Activated T-helper 17 cell treated with anti-CD3 and anti-CD28 coated beads, Interleukin-2, amount 50 U/mL, for 72 hours (primary cell): ENCODE measurements around the gene CLEC16A. TPM values are rescaled to one million over a fixed set of nuclear protein-coding genes. Genes with fewer than 3 reads are reported as not detected.
A peak's percentile ranks its signal among the peaks of the same experiment; 100 is the strongest.

Experiments
- ATAC-seq: fragments of 150-1000 bp; cut with Tn5 transposase; replicated peaks from 2 replicates; pipeline ENCODE4 v1.10.0; 2021; ENCODE audit warnings: mild to moderate bottlenecking, moderate library complexity
- H3K27ac Mint-ChIP-seq: one replicate; pipeline ENCODE4 v1.8.0; 2022; ENCODE audit warnings: mixed read lengths
- H3K27me3 Mint-ChIP-seq: one replicate; pipeline ENCODE4 v1.8.0; 2022; ENCODE audit warnings: mixed read lengths
- H3K36me3 Mint-ChIP-seq: one replicate; pipeline ENCODE4 v1.8.0; 2022; ENCODE audit warnings: low read depth, mild to moderate bottlenecking, mixed read lengths
- H3K4me1 Mint-ChIP-seq: one replicate; pipeline ENCODE4 v1.8.0; 2022; ENCODE audit warnings: mixed read lengths
- H3K4me3 Mint-ChIP-seq: one replicate; pipeline ENCODE4 v1.8.0; 2022; ENCODE audit warnings: mild to moderate bottlenecking, mixed read lengths
- H3K9me3 Mint-ChIP-seq: one replicate; pipeline ENCODE4 v1.8.0; 2022; ENCODE audit warnings: mixed read lengths
- total RNA-seq, 2 donors: library from RNA; stranded (reverse); gene quantifications; one replicate each; pipeline ENCODE4 v1.2.3, GENCODE V29; 2022

Gene CLEC16A
- total RNA-seq, 2 donors from 2014 or later, result 24.3 to 24.8 TPM

GRCh38 chr16:11140867-11141266, 196.5 kb downstream of the CLEC16A start:
- no peak for ATAC-seq
- Mint-ChIP-seq H3K36me3 (peaks cover 6% of the 10 kb centered on the region), H3K27me3 (no peaks in the 10 kb centered on the region), H3K4me3 (no peak overlapping the region), H3K4me1 (peaks cover 14% of the 10 kb centered on the region), H3K9me3 (no peaks in the 10 kb centered on the region), H3K27ac (peak overlapping the region; percentile 84)

GRCh38 chr16:11141409-11142260, 197.3 kb downstream of the CLEC16A start:
- Mint-ChIP-seq H3K9me3 (no peaks in the 10 kb centered on the region), H3K27me3 (no peaks in the 10 kb centered on the region), H3K4me3 (no peak overlapping the region), H3K27ac (no peak overlapping the region), H3K36me3 (no peaks in the 10 kb centered on the region), H3K4me1 (peaks cover 16% of the 10 kb centered on the region)
- ATAC-seq, result no peak

GRCh38 chr16:11142261-11142630, 197.9 kb downstream of the CLEC16A start:
- H3K27ac Mint-ChIP-seq, result peak overlapping the region; percentile 28
- no peaks in the 10 kb centered on the region for H3K27me3 Mint-ChIP-seq
- H3K4me1 Mint-ChIP-seq, result peaks cover 16% of the 10 kb centered on the region
- H3K4me3 Mint-ChIP-seq, result no peak overlapping the region
- no peaks in the 10 kb centered on the region for H3K36me3 Mint-ChIP-seq
- no peak for ATAC-seq
- H3K9me3 Mint-ChIP-seq, result no peaks in the 10 kb centered on the region

GRCh38 chr16:11142951-11143350, 198.6 kb downstream of the CLEC16A start:
- peak overlapping the region; percentile 28 for H3K27ac Mint-ChIP-seq
- peaks cover 13% of the 10 kb centered on the region for H3K4me1 Mint-ChIP-seq
- H3K4me3 Mint-ChIP-seq, result no peak overlapping the region
- H3K36me3 Mint-ChIP-seq, result no peaks in the 10 kb centered on the region
- no peak for ATAC-seq
- H3K27me3 Mint-ChIP-seq, result no peaks in the 10 kb centered on the region
- H3K9me3 Mint-ChIP-seq, result no peaks in the 10 kb centered on the region

- Mint-ChIP-seq H3K27ac (no peak overlapping the region), H3K9me3 (no peaks in the 10 kb centered on the region), H3K4me1 (peaks cover 8% of the 10 kb centered on the region), H3K36me3 (peaks cover under 1% of the 10 kb centered on the region), H3K27me3 (no peaks in the 10 kb centered on the region), H3K4me3 (no peak overlapping the region)
- ATAC-seq, result no peak
Observed at GRCh38 chr16:11143372-11144035, 199.1 kb downstream of the CLEC16A start.

- ATAC-seq, result no peak
- Mint-ChIP-seq H3K4me1 (peaks cover 8% of the 10 kb centered on the region), H3K36me3 (peaks cover 6% of the 10 kb centered on the region), H3K4me3 (no peak overlapping the region), H3K27ac (no peak overlapping the region), H3K9me3 (no peaks in the 10 kb centered on the region), H3K27me3 (no peaks in the 10 kb centered on the region)
Observed at GRCh38 chr16:11144122-11144521, 199.8 kb downstream of the CLEC16A start.

GRCh38 chr16:11145173-11145818, 200.9 kb downstream of the CLEC16A start:
- H3K4me1 Mint-ChIP-seq, result peaks cover 3% of the 10 kb centered on the region
- no peak for ATAC-seq
- no peaks in the 10 kb centered on the region for H3K27me3 Mint-ChIP-seq
- no peak overlapping the region for H3K4me3 Mint-ChIP-seq
- H3K9me3 Mint-ChIP-seq, result no peaks in the 10 kb centered on the region
- no peak overlapping the region for H3K27ac Mint-ChIP-seq
- H3K36me3 Mint-ChIP-seq, result peaks cover 14% of the 10 kb centered on the region

- Mint-ChIP-seq H3K4me3 (no peak overlapping the region), H3K4me1 (peaks cover 3% of the 10 kb centered on the region), H3K27ac (peak overlapping the region; percentile 26), H3K27me3 (no peaks in the 10 kb centered on the region), H3K36me3 (peaks cover 16% of the 10 kb centered on the region), H3K9me3 (no peaks in the 10 kb centered on the region)
- ATAC-seq, result no peak
Observed at GRCh38 chr16:11145819-11146211, 201.5 kb downstream of the CLEC16A start.

GRCh38 chr16:11147033-11147753, 202.8 kb downstream of the CLEC16A start:
- peaks cover 16% of the 10 kb centered on the region for H3K36me3 Mint-ChIP-seq
- H3K4me3 Mint-ChIP-seq, result no peak overlapping the region
- H3K4me1 Mint-ChIP-seq, result peaks cover 3% of the 10 kb centered on the region
- H3K27me3 Mint-ChIP-seq, result no peaks in the 10 kb centered on the region
- no peak for ATAC-seq
- H3K27ac Mint-ChIP-seq, result no peak overlapping the region
- no peaks in the 10 kb centered on the region for H3K9me3 Mint-ChIP-seq

GRCh38 chr16:11147754-11148444, 203.5 kb downstream of the CLEC16A start:
- H3K9me3 Mint-ChIP-seq, result no peaks in the 10 kb centered on the region
- no peak overlapping the region for H3K27ac Mint-ChIP-seq
- H3K4me1 Mint-ChIP-seq, result peaks cover 5% of the 10 kb centered on the region
- peaks cover 16% of the 10 kb centered on the region for H3K36me3 Mint-ChIP-seq
- no peak overlapping the region for H3K4me3 Mint-ChIP-seq
- H3K27me3 Mint-ChIP-seq, result no peaks in the 10 kb centered on the region
- no peak for ATAC-seq

- H3K9me3 Mint-ChIP-seq, result no peaks in the 10 kb centered on the region
- H3K4me3 Mint-ChIP-seq, result no peak overlapping the region
- no peaks in the 10 kb centered on the region for H3K27me3 Mint-ChIP-seq
- H3K36me3 Mint-ChIP-seq, result peaks cover 16% of the 10 kb centered on the region
- peaks cover 8% of the 10 kb centered on the region for H3K4me1 Mint-ChIP-seq
- no peak for ATAC-seq
- peak overlapping the region; percentile 13 for H3K27ac Mint-ChIP-seq
Observed at GRCh38 chr16:11149011-11149616, 204.8 kb downstream of the CLEC16A start.

- peaks cover 8% of the 10 kb centered on the region for H3K4me1 Mint-ChIP-seq
- no peaks in the 10 kb centered on the region for H3K27me3 Mint-ChIP-seq
- H3K27ac Mint-ChIP-seq, result no peak overlapping the region
- no peak overlapping the region for H3K4me3 Mint-ChIP-seq
- H3K36me3 Mint-ChIP-seq, result peaks cover 16% of the 10 kb centered on the region
- no peaks in the 10 kb centered on the region for H3K9me3 Mint-ChIP-seq
- ATAC-seq, result no peak
Observed at GRCh38 chr16:11150190-11150589, 205.8 kb downstream of the CLEC16A start.

- Mint-ChIP-seq H3K4me1 (peaks cover 4% of the 10 kb centered on the region), H3K27me3 (no peaks in the 10 kb centered on the region), H3K9me3 (no peaks in the 10 kb centered on the region), H3K4me3 (no peak overlapping the region), H3K27ac (no peak overlapping the region), H3K36me3 (peaks cover 16% of the 10 kb centered on the region)
- ATAC-seq, result no peak
Observed at GRCh38 chr16:11151156-11151884, 207.0 kb downstream of the CLEC16A start.
